Forelimb muscle (tissue), 1 donor: ENCODE measurements around the gene SDHAF4. TPM values are rescaled to one million over a fixed set of nuclear protein-coding genes. Genes with fewer than 3 reads are reported as not detected.
"Not testable (repeated sequence)": the region's sequence is repeated elsewhere in the genome, so short reads cannot be mapped to it uniquely, and the experiment has no call there.

ENCODE experiments used
- DNase-seq: peaks from one replicate; pipeline ENCODE4 v3.0.0-alpha.2; 2013; ENCODE audit warnings: low read depth
- polyA plus RNA-seq: library from polyadenylated mRNA; unstranded; fragments of 120-200 nt; gene quantifications from one replicate; pipeline ENCODE4 v1.2.1, GENCODE V29; 2013; ENCODE audit not compliant: insufficient read length

SDHAF4 gene
- polyA plus RNA-seq, 1 donor: 16.0 TPM

DNA sequence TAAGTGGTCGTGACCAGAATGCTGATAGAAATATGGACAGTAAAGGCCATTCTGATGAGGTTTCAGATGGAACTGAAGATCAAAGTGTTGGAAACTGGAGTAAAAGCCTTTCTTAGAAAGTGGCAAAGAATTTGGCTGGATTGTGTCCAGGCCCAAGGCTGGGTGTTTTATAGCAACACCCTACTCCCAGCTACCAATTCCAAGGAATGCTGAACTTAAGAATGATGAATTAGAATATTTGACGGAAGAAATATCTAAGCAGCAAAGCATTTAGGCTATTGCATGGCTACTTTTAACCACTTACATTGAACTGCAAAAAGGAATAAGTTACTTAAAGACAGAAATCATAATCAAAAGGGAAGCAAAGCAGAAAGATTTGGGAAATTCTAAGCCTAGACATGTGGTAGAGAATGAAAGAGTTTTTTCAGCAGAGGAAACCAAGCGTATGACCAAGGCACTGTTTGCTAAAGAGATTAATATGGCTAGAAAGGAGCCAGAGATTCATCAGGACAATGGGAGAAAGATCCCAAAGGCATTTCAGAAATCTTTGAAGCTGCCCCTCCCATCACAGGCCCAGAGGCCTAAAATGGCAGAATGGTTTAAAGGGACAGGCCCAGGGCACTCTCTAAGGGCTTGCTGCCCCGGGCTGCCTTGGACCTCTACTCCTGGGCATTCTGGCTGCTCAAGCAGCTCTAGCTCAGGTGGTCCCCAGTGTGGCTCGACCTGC is 25.8 kb downstream of the SDHAF4 start:
- DNase-seq: no peak

DNA sequence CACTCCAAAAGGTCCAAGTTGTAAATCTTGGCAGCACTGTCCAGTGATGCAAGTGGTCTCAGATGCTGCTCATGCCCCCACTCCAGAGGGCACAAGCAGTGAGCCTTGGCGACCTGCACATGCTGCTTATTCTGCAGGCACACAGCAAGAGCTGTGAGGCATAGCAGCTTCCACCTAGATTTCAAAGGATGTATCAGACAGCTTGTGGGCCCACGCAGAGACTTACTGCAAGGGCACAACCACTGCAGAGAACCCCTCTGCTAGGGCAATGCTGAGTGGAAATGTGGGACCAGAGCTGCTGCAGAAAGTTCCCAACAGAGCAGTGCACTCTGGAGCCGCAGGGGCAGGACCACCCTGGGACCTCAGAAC is 26.4 kb downstream of the SDHAF4 start:
- DNase-seq: no peak

DNA sequence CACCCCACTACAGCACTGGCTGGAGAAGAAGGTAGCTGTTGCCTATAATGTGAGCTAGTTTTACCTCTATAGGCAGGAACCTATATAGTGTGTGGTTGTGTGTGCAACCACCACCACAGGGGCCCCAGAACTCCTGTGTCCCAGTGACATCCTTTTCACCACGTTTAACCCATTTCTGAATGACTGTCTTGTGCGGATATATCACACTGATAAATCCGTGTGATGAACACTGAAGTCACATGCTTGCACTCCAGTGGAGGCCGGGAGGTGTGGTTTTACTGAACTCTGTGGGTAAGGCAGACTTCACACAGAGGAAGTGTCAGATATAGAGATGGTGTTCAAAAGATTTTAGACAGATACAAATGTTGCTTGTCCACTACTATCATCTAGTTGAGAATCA is 32.5 kb downstream of the SDHAF4 start:
- no peak for DNase-seq

DNA sequence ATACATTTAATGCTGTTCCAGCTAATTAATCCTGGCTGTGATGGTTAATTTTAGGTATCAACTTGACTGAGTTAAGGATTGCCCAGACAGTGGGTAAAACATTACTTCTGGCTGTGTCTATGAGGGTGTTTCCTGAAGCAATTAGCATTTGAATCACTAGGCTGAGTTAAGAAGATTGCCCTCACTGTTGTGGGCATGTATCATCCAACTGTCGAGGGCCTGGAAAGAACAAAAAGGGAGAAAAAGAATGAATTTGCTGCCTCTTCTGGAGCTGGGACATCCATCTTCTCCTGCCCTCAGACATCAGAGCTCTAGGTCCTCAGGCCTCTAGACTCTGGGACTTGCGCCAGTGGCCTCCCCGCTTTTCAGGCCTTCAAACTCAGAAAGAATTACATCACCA is 34.3 kb downstream of the SDHAF4 start:
- no peak for DNase-seq

DNA sequence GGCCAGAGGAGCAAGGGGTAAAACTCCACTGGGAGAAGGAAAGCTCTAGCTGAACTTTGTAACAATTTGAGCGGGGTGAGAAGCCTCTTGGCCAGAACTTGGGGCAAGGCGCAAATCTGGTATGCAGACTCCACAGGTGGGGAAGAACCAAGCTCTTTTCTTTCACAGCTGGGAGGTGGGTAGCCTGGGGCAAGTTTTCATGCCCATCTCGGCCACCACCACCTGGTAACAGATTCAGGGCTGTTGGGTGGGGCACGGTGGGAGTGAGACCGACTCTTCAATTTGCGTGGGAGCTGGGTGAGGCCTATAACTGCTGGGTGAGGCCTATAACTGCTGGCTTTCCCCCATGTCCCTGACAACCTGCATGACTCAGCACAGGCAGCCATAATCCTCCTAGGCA is 37.5 kb downstream of the SDHAF4 start:
- no peak for DNase-seq

DNA sequence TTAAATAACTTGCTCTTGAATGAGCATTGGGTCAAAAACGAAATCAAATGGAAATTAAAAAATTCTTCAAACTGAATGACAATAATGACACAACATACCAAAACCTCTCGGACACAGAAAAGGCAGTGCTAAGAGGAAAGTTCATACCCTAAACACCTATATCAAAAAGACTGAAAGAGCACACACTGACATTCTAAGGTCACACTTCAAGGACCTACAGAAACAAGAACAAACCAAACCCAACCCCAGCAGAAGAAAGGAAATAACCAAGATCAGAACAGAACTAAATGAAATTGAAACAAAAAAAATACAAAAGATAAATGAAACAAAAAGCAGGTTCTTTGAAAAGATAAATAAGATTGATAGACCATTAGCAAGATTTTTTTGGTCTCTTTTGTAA is 40.6 kb downstream of the SDHAF4 start:
- DNase-seq: not testable (repeated sequence)

DNA sequence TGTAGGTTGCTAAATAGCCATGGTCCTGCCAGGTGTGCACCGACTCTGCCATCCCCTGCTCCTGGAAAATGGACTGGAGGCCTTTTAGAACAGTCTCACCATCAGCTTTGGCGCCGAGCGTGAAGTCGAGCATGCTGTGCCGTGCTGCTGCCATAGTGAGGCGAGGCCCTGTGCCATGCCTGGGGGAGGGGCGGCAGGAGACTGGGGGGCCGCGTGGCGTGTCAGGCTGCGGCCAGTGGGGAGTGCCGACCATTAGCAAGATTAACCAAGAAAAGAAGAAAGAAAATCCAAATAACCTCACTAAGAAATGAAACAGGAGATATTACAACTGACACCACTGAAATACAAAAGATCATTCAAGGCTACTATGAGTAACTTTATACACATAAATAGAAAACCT is 42.5 kb downstream of the SDHAF4 start:
- not testable (repeated sequence) for DNase-seq

DNA sequence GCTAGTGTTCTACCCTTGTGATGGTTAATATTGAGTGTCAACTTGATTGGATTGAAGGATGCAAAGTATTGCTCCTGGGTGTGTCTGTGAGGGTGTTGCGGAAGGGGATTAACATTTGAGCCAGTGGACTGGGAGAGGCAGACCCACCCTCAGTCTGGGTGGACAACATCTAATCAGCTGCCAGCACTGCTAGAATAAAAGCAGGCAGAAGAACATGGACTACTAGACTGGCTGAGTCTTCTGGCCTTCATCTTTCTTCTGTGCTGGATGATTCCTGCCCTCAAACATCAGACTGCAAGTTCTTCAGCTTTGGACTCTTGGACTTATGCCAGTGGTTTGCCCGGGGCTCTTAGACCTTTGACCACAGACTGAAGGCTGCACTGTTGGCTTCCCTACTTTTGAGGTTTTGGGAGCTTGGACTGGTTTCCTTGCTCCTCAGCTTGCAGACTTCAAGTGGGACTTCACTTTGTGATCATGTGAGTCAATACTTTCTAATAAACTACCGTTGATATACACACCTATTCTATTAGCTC is 50.1 kb downstream of the SDHAF4 start:
- no peak for DNase-seq

DNA sequence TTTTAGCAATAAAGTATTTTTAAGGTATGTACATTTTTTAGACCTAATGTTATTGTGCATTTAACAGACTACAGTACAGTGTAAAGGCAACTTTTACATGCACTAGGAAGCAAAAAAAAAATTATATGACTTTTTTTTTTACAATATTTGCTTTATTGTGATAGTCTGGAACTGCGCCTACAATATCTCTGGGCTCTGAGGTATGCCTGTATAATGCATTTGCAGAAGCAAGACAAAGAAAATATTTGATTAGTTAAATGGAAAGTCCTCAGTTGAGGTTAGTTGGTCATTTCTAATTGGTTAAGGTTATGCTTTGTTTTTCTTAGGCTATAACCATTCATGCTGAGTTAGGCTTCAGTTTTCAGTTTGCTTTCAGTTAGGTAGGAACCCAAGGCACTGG is 54.0 kb downstream of the SDHAF4 start:
- DNase-seq: no peak

DNA sequence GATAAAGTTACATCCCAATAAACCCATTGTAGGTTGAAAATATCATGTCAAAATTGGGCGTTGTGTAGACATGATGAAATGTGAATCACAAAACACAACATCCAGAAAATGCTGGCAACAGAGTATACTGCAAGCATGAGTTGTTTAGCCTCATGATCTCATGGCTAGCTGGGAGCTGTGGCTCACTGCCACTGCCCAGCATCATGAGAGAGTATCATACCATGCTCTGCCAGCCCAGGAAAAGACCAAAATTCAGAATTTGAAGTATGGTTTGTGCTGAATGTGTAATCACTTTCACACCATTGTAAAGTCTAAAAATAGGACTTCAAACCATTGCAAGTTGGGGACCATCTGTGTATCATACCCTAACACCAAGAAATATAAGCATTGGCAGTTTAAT is 55.7 kb downstream of the SDHAF4 start:
- no peak for DNase-seq

DNA sequence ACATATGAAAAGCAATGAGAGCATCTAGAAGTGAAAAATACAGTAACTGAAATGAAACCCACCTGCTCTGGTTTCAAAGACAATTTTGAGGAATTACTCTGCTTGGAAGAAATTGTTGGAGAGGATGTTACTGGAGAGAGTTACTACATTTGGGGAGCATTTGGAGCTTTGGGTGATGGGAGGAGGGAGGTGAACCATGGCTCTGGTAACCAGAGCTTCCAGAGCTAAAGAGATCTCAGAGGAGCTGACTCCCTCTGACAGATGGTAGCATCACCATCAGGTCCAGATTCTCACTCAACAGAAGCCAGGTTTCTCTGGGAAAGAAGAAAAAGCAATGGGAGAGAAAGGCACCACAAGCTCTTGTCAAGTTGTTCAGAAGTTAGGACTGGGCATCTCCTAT is 58.7 kb downstream of the SDHAF4 start:
- no peak for DNase-seq

DNA sequence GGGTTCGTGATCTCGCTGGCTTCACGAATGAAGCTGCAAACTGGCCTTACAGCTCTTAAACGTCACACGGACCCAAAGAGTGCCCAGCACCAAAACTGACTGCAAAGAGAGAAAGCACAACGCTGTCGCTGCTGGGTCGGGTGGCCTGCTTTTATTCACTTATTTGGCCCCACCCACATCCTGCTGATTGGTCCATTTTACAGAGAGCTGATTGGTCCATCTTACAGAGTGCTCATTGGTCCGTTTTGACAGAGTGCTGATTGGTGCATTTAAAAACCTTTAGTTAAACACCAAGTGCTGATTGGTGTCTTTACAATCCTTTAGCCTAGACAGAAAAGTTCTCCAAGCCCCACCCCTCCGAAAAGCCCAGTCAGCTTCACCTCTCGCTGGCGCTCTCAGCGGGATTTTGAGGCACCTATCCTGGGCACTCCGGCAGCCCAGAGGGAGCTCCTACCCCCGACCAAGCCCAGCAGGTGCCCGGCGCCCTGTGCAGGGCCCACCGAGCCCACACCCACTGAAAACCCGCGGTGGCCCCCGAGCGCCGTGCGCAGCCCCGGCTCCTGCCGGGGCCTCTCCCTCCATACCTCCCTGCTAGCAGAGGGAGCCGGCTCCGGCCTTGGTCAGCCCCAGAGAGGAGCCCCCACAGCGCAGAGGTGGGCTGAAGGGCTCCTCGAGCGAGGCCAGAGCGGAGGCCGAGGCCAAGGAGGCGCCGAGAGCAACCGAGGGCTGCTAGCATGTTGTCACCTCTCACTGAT is 60.9 kb downstream of the SDHAF4 start:
- no peak for DNase-seq

DNA sequence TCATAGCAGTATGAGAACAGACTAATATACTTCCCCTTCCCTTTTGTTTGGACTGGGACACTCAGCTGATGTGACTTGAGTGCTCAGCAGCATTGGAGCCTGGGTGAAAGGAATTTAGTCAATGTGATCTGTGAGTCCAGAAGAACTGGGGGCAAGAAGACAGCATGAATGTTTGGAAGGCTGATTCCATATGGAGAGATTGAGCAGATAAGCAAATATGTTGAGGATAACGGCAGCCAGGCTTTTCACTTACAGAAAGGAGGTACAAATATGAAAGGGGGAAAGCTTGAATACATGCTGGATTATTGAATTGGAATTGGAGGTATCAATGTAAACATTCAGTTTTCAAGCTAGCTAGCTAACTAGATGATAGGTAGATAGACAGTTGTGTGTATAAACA is 63.2 kb downstream of the SDHAF4 start:
- no peak for DNase-seq

DNA sequence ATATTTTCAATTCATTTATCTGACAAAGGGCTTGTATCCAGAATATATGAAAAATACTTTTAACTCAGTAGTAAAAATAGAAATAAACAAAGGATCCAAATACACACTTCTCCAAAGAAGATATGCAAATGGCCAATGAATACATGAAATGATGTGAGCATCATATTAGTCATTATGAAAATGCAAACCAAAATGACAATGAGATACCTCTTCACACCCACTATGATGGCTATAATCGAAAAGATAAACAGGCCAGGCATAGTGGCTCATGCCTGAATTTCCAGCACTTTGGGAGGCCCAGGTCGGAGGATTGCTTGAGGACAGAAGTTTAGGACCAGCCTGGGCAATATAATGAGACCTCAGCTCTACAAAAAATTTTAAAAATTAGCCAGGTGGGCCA is 67.1 kb downstream of the SDHAF4 start:
- DNase-seq: no peak

DNA sequence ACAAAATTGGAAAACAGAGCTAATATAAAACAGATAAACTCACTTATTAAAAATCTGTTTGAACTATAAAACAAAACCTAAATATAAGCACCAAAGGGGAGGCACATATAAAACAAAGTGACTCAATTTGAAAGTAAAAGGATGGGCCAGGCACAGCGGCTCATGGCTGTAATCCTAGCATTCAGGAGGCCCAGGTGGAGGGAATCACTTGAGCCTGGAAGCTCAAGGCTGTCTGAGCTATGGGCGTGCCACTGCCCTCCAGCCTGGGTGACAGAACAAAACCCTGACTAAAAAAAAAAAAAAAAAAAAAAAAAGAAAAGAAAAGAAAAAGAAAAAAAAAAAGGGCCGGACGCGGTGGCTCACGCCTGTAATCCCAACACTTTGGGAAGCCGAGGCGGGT is 69.9 kb downstream of the SDHAF4 start:
- no peak for DNase-seq

DNA sequence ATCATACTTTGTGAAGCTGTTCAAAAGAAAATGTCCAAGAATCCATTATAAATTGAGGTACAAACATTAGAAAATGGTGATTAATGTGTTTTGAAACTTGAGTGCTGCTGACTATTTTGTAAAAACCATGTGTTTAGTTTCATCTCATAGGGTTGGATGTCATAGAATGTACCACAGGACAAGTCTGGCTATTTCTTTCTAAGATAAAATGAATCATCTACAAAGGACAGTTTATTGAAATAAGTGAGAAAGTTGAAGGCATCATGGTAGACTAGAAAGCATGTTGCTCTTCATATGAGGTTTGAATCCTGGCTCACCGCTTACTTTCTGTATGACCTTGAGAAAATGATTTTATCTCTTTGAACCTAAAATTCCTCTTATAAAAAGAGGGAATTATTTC is 71.7 kb downstream of the SDHAF4 start:
- DNase-seq: no peak

Other genes starting within 250 kb of the SDHAF4 start
- 18.3 TPM for gene FAM135A, start 153.4 kb upstream of the SDHAF4 start, polyA plus RNA-seq
- gene SMAP1, start 101.0 kb downstream of the SDHAF4 start, polyA plus RNA-seq: 25.0 TPM